SH-SY5Y (cell line): ENCODE results near the gene NOCT.

Experiments
- GATA2 ChIP-seq: IDR thresholded peaks from 2 replicates; pipeline ENCODE4 v1.6.1; 2011; ENCODE audit warnings: mild to moderate bottlenecking, low read depth, low read length
- GATA3 ChIP-seq: IDR thresholded peaks from 2 replicates; pipeline ENCODE4 v1.6.1; 2011; ENCODE audit warnings: low read depth, mild to moderate bottlenecking, low read length, moderate library complexity

GRCh38 chr4:138972956-138973801, 42.4 kb upstream of the NOCT start:
- TF ChIP-seq GATA2 (no peak), GATA3 (no peak)
